H1 (cell line): Measurements from ENCODE around the gene SECISBP2L. TPM values are rescaled to one million over a fixed set of nuclear protein-coding genes. Genes with fewer than 3 reads are reported as not detected.

Source experiments
- CTCF ChIA-PET: fragments of 300-600 bp; sonication (Branson Sonifier 250); formaldehyde crosslinking; loops from one replicate; lab custom pipeline; 2021; ENCODE audit not compliant: partially characterized antibody; lab: Charles Lee
- POLR2A ChIA-PET: fragments of 300-600 bp; sonication (Branson Sonifier 250); formaldehyde crosslinking; loops from one replicate; lab custom pipeline; 2021; ENCODE audit warnings: inconsistent platforms; ENCODE audit not compliant: partially characterized antibody; lab: Charles Lee
- DNase-seq, 2 experiments: peaks; one replicate each; pipeline versions ENCODE4 v3.0.0 to v3.0.0-alpha.2; 2010 to 2022; ENCODE audit warnings: low spot score in 2 of 2, low read depth in 1 of 2, mixed read lengths in 1 of 2
- FAIRE-seq: peaks from 2 replicates; lab custom pipeline; 2011; peaks lifted over from hg19 to GRCh38; lab: Jason Lieb, UNC
- H2AFZ ChIP-seq: 2 replicates; pipeline ENCODE4 v1.8.1; 2012; ENCODE audit warnings: low read length, inconsistent platforms
- H2AK5ac ChIP-seq: 2 replicates; pipeline ENCODE4 v1.6.1; 2013; ENCODE audit warnings: low read depth, low read length
- H2BK120ac ChIP-seq: replicated peaks from 2 replicates; pipeline ENCODE3; 2013; ENCODE audit warnings: low read depth, low read length, inconsistent platforms
- H2BK12ac ChIP-seq: 2 replicates; pipeline ENCODE4 v1.6.1; 2013; ENCODE audit warnings: low read depth, low read length
- H2BK15ac ChIP-seq: 2 replicates; pipeline ENCODE4 v1.6.1; 2013; ENCODE audit warnings: low read length
- H2BK20ac ChIP-seq: 2 replicates; pipeline ENCODE4 v1.6.1; 2013; ENCODE audit warnings: low read length
- H2BK5ac ChIP-seq: 2 replicates; pipeline ENCODE4 v1.6.1; 2013; ENCODE audit warnings: low read depth, low read length
- H3K14ac ChIP-seq: 2 replicates; pipeline ENCODE4 v1.6.1; 2013; ENCODE audit warnings: inconsistent platforms; ENCODE audit not compliant: insufficient read length
- H3K18ac ChIP-seq: 2 replicates; pipeline ENCODE4 v1.6.1; 2013; ENCODE audit warnings: low read length; ENCODE audit errors: extremely low read depth
- H3K23ac ChIP-seq: 2 replicates; pipeline ENCODE4 v1.6.1; 2013; ENCODE audit warnings: inconsistent platforms; ENCODE audit not compliant: insufficient read length
- H3K23me2 ChIP-seq: 2 replicates; pipeline ENCODE4 v1.6.1; 2013; ENCODE audit warnings: low read depth, low read length
- H3K27ac ChIP-seq: 2 replicates; pipeline ENCODE4 v1.6.1; 2011; ENCODE audit warnings: low read depth, low read length, inconsistent platforms
- H3K27me3 ChIP-seq, 4 experiments: replicated peaks in 1 of 4; 1 replicate in 1 of 4; 2 replicates in 3 of 4; pipeline versions ENCODE4 v1.6.1 to v1.8.1; 2011 to 2013; ENCODE audit warnings: low read length in 3 of 4, mild to moderate bottlenecking in 3 of 4, inconsistent platforms in 2 of 4, mixed read lengths in 2 of 4, moderate library complexity in 1 of 4; ENCODE audit not compliant: control insufficient read depth in 3 of 4, insufficient read depth in 3 of 4; ENCODE audit errors: extremely low read depth in 1 of 4
- H3K36me3 ChIP-seq, 4 experiments: 2 replicates each; pipeline versions ENCODE4 v1.6.1 to v1.8.1; 2011 to 2013; ENCODE audit warnings: mild to moderate bottlenecking in 4 of 4, low read length in 3 of 4, moderate library complexity in 2 of 4, control low read depth in 1 of 4, inconsistent platforms in 1 of 4; ENCODE audit not compliant: insufficient read depth in 4 of 4, control insufficient read depth in 2 of 4
- H3K4ac ChIP-seq: replicated peaks from 2 replicates; pipeline ENCODE3; 2013; ENCODE audit warnings: low read length, low read depth, mixed read lengths, inconsistent platforms; ENCODE audit not compliant: insufficient read length
- H3K4me1 ChIP-seq, 4 experiments: replicated peaks in 1 of 4; 1 replicate in 1 of 4; 2 replicates in 3 of 4; pipeline versions ENCODE4 v1.6.1 to v1.8.1; 2011 to 2013; ENCODE audit warnings: low read length in 3 of 4, inconsistent platforms in 2 of 4, mixed read lengths in 1 of 4; ENCODE audit not compliant: insufficient read depth in 4 of 4, control insufficient read depth in 3 of 4
- H3K4me2 ChIP-seq, 2 experiments: 2 replicates each; pipeline versions ENCODE4 v1.6.1 to v1.8.1; 2011 to 2013; ENCODE audit warnings: low read depth in 2 of 2, low read length in 2 of 2, control low read depth in 1 of 2, inconsistent platforms in 1 of 2, mild to moderate bottlenecking in 1 of 2; ENCODE audit not compliant: insufficient read depth in 1 of 2
- H3K4me3 ChIP-seq, 4 experiments: fragments of 200-600, 300-600 bp in 1 of 4; sonication (generic), shearing (Covaris generic), sonication (Bioruptor Twin) in 1 of 4; 2 replicates each; pipeline versions ENCODE4 v1.5.1 to v1.8.1; 2011 to 2016; ENCODE audit warnings: low read length in 4 of 4, low read depth in 3 of 4, control low read depth in 2 of 4, inconsistent platforms in 2 of 4, mild to moderate bottlenecking in 2 of 4, mixed read lengths in 1 of 4, moderate library complexity in 1 of 4; ENCODE audit not compliant: insufficient read depth in 2 of 4; ENCODE audit errors: extremely low read depth in 1 of 4
- H3K56ac ChIP-seq: replicated peaks from 2 replicates; pipeline ENCODE3; 2013; ENCODE audit warnings: low read depth, mild to moderate bottlenecking, mixed read lengths, low read length, inconsistent platforms; ENCODE audit not compliant: insufficient read length
- H3K79me1 ChIP-seq: 2 replicates; pipeline ENCODE4 v1.6.1; 2013; ENCODE audit warnings: low read depth, low read length, control low read depth
- H3K79me2 ChIP-seq, 2 experiments: 2 replicates each; pipeline versions ENCODE4 v1.6.1 to v1.8.1; 2012 to 2013; ENCODE audit warnings: low read length in 2 of 2, mild to moderate bottlenecking in 2 of 2, inconsistent platforms in 1 of 2; ENCODE audit not compliant: insufficient read depth in 2 of 2, control insufficient read depth in 1 of 2
- H3K9ac ChIP-seq, 4 experiments: replicated peaks in 1 of 4; 1 replicate in 1 of 4; 2 replicates in 3 of 4; pipeline versions ENCODE4 v1.6.1 to v1.8.1; 2011 to 2013; ENCODE audit warnings: low read depth in 3 of 4, low read length in 3 of 4, control low read depth in 2 of 4, mild to moderate bottlenecking in 2 of 4, moderate library complexity in 2 of 4, inconsistent platforms in 1 of 4; ENCODE audit errors: extremely low read depth in 1 of 4
- H3K9me3 ChIP-seq, 2 experiments: 2 replicates each; pipeline versions ENCODE4 v1.6.1 to v1.8.1; 2012 to 2013; ENCODE audit warnings: mild to moderate bottlenecking in 2 of 2, moderate library complexity in 2 of 2, control low read depth in 1 of 2, inconsistent platforms in 1 of 2, low read depth in 1 of 2, low read length in 1 of 2, mixed read lengths in 1 of 2; ENCODE audit not compliant: insufficient read depth in 2 of 2
- H4K20me1 ChIP-seq, 2 experiments: replicated peaks in 1 of 2; 2 replicates each; pipeline versions ENCODE3 to v1.8.1; 2011 to 2013; ENCODE audit warnings: inconsistent platforms in 2 of 2, low read length in 2 of 2, mild to moderate bottlenecking in 1 of 2; ENCODE audit not compliant: insufficient read depth in 2 of 2, control insufficient read depth in 1 of 2
- H4K5ac ChIP-seq: 2 replicates; pipeline ENCODE4 v1.6.1; 2013; ENCODE audit warnings: low read length, low read depth, mixed read lengths, inconsistent platforms; ENCODE audit not compliant: insufficient read length
- H4K8ac ChIP-seq: 2 replicates; pipeline ENCODE4 v1.8.0; 2013; ENCODE audit warnings: mild to moderate bottlenecking, moderate library complexity, low read length, inconsistent platforms; ENCODE audit not compliant: insufficient read depth; ENCODE audit errors: extremely low read depth
- H4K91ac ChIP-seq: replicated peaks from 2 replicates; pipeline ENCODE3; 2013; ENCODE audit warnings: low read length, mixed read lengths, inconsistent platforms; ENCODE audit not compliant: insufficient read length
- WGBS, 2 experiments: shearing (Covaris generic) in 1 of 2; methylation state at CpG; one replicate each; pipeline versions ENCODE4 v1.1.6 to v1.1.7; 2013 to 2015; ENCODE audit warnings: low lambda C conversion rate in 2 of 2, mixed read lengths in 2 of 2, inconsistent platforms in 1 of 2, low coverage in 1 of 2, missing lambda C conversion rate in 1 of 2; ENCODE audit not compliant: insufficient replicate concordance in 2 of 2, insufficient coverage in 1 of 2, insufficient read length in 1 of 2; ENCODE audit errors: extremely low coverage in 1 of 2, missing lambda C conversion rate in 1 of 2; 5-methylcytosine and 5-hydroxymethylcytosine counted together
- polyA plus RNA-seq, 7 experiments: library from polyadenylated mRNA; depleted of rRNA in 3 of 7; stranded (reverse) in 5 of 7; unstranded in 2 of 7; fragments of >200 nt in 5 of 7; fragments of 200-250 nt in 2 of 7; gene quantifications; 1 replicate in 5 of 7; 2 replicates in 1 of 7; 4 replicates in 1 of 7; pipeline versions ENCODE4 v1.2.1 to v1.2.3, GENCODE V29; 2011 to 2013; ENCODE audit warnings: missing spikeins in 2 of 7, mixed read lengths in 2 of 7
- total RNA-seq: library from RNA; stranded (reverse); fragmentation: NEBNext Ultra II Directional; extraction: Animal tissue kit (Norgen Biotek cat#: 25700); gene quantifications from 2 replicates; pipeline ENCODE4 v1.2.1, GENCODE V29; 2021
- TF ChIP-seq, protein P1 (sequence below): IDR thresholded peaks from 2 replicates; pipeline ENCODE4 v1.6.1; 2011; ENCODE audit warnings: low read depth, mild to moderate bottlenecking, low read length; ENCODE audit not compliant: insufficient read depth
- TF ChIP-seq, protein P2 (sequence below), 3 experiments: IDR thresholded peaks; 1 replicate in 2 of 3; 2 replicates in 1 of 3; pipeline versions ENCODE4 v1.5.1 to v1.6.1; 2011; ENCODE audit warnings: low read length in 3 of 3, mild to moderate bottlenecking in 3 of 3, inconsistent platforms in 2 of 3, low read depth in 1 of 3, moderate library complexity in 1 of 3; ENCODE audit not compliant: insufficient read depth in 1 of 3; ENCODE audit errors: control extremely low read depth in 1 of 3

Gene SECISBP2L
- total and polyA plus RNA-seq, 2 of the 8 experiments (the other 6 are each of a cell fraction or from before 2014, with no cell fraction given), result 7.6 to 22.8 TPM

DNA sequence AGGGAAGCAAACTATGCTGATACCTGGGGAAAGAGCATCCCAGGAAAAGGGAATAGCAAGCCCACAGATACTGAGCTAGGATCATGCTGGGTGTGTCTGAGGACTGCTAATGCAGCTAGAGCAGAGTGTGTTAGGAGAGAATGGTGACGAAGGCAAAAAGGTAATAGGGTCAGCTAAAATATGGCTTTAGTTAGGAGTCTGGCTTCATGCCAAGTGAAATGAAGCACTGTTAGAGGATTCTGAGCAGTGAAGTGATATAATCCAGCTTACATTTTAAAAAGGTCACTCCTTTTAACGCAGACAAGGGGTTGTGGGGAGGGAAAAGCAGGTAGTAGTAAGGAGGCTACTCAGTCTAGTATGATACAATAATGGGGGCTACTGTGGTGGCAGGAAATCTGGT, 30.4 kb downstream of the SECISBP2L start:
- no peak overlapping the region for H3K14ac ChIP-seq
- no peaks in the 10 kb centered on the region for H3K9me3 ChIP-seq
- H3K79me2 ChIP-seq, result no peaks in the 10 kb centered on the region
- H2BK5ac ChIP-seq, result no peak overlapping the region
- H2BK20ac ChIP-seq, result no peak overlapping the region
- no peak overlapping the region for H4K91ac ChIP-seq
- H3K4me2 ChIP-seq, result no peak overlapping the region
- no peak overlapping the region for H3K4me3 ChIP-seq
- no peak overlapping the region for H4K5ac ChIP-seq
- no peak overlapping the region for H2BK120ac ChIP-seq
- no peak overlapping the region for H3K56ac ChIP-seq
- ChIA-PET POLR2A (no interaction called here), CTCF (interaction anchor here (1.3 kb wide), 1 partner anchor 30 kb away, joined by 3 read pairs; the partner anchor contains the start of gene SECISBP2L)
- no peak overlapping the region for H2BK15ac ChIP-seq
- H2AK5ac ChIP-seq, result no peak overlapping the region
- FAIRE-seq, result no peak
- no peak overlapping the region for H3K9ac ChIP-seq
- peaks cover 0 to 3% of the 10 kb centered on the region in 2 experiments for H4K20me1 ChIP-seq
- H3K79me1 ChIP-seq, result no peaks in the 10 kb centered on the region
- H3K36me3 ChIP-seq, result peaks cover 0 to 44% (median 11%) of the 10 kb centered on the region in 4 experiments; a peak in 5 of 8 replicates
- H3K4me1 ChIP-seq, result no peaks in the 10 kb centered on the region
- 79% methylated on average over 2 of the region's 2 CpGs; no CpG with 5 or more reads in 1 of the 2 experiments for WGBS, 2 experiments
- H3K27ac ChIP-seq, result no peak overlapping the region
- no peaks in the 10 kb centered on the region for H3K23me2 ChIP-seq
- H3K18ac ChIP-seq, result no peak overlapping the region
- no peaks in the 10 kb centered on the region for H3K27me3 ChIP-seq
- H3K23ac ChIP-seq, result no peak overlapping the region
- no peak overlapping the region for H2BK12ac ChIP-seq
- H2AFZ ChIP-seq, result no peak overlapping the region
- H3K4ac ChIP-seq, result no peak overlapping the region
- no peak overlapping the region for H4K8ac ChIP-seq
- TF ChIP-seq, protein P1, sequence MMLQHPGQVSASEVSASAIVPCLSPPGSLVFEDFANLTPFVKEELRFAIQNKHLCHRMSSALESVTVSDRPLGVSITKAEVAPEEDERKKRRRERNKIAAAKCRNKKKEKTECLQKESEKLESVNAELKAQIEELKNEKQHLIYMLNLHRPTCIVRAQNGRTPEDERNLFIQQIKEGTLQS, result no peak
- TF ChIP-seq, protein P2, sequence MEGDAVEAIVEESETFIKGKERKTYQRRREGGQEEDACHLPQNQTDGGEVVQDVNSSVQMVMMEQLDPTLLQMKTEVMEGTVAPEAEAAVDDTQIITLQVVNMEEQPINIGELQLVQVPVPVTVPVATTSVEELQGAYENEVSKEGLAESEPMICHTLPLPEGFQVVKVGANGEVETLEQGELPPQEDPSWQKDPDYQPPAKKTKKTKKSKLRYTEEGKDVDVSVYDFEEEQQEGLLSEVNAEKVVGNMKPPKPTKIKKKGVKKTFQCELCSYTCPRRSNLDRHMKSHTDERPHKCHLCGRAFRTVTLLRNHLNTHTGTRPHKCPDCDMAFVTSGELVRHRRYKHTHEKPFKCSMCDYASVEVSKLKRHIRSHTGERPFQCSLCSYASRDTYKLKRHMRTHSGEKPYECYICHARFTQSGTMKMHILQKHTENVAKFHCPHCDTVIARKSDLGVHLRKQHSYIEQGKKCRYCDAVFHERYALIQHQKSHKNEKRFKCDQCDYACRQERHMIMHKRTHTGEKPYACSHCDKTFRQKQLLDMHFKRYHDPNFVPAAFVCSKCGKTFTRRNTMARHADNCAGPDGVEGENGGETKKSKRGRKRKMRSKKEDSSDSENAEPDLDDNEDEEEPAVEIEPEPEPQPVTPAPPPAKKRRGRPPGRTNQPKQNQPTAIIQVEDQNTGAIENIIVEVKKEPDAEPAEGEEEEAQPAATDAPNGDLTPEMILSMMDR (IDR thresholded peaks at IDR 0.05; ENCODE audit: control extremely low read depth in 1 of 3, insufficient read depth in 1 of 3, low read depth in 1 of 3, low read length in 3 of 3), result no peak
- no peak for DNase-seq
